NCI-H2081 treated with DMSO at 0.1 percent for 48 hours (cell line): ENCODE data around the gene LRRN4CL.
"Not testable (repeated sequence)": the region's sequence is repeated elsewhere in the genome, so short reads cannot be mapped to it uniquely, and the experiment has no call there.

Experiments used
- DNase-seq: peaks from one replicate; lab custom pipeline; 2025; lab: John Stamatoyannopoulos, UW

LRRN4CL gene

GRCh38 chr11:62709247-62710000 lies 20.1 kb upstream of the LRRN4CL start:
- DNase-seq: peak; percentile 97

GRCh38 chr11:62708793-62709192 lies 19.5 kb upstream of the LRRN4CL start:
- no peak for DNase-seq

- DNase-seq: no peak
Measured at GRCh38 chr11:62708392-62708791, 19.1 kb upstream of the LRRN4CL start.

- no peak for DNase-seq
Measured at GRCh38 chr11:62707277-62707861, 18.0 kb upstream of the LRRN4CL start, which contains the start of the genes BSCL2 and GNG3. Gene BSCL2 (minus strand): TSS chr11:62707424. CDS start chr11:62707195, 229 bp downstream. Gene GNG3 (plus strand): TSS chr11:62707676. CDS start chr11:62708296, 620 bp downstream.

GRCh38 chr11:62706850-62707247 lies 17.5 kb upstream of the LRRN4CL start:
- DNase-seq: no peak

GRCh38 chr11:62705880-62706849 lies 16.8 kb upstream of the LRRN4CL start:
- peak; percentile 86 for DNase-seq

- no peak for DNase-seq
Measured at GRCh38 chr11:62705413-62705812, 16.1 kb upstream of the LRRN4CL start.

GRCh38 chr11:62703921-62704320 lies 14.6 kb upstream of the LRRN4CL start:
- not testable (repeated sequence) for DNase-seq

- no peak for DNase-seq
Measured at GRCh38 chr11:62702246-62702645, 12.9 kb upstream of the LRRN4CL start.

- DNase-seq: no peak
Measured at GRCh38 chr11:62694455-62695167, 5.3 kb upstream of the LRRN4CL start.

- not testable (repeated sequence) for DNase-seq
Measured at GRCh38 chr11:62693624-62694023, 4.3 kb upstream of the LRRN4CL start.

- no peak for DNase-seq
Measured at GRCh38 chr11:62688491-62688890, 839 bp downstream of the LRRN4CL start.

- DNase-seq: no peak
Measured at GRCh38 chr11:62687508-62688396, 1.6 kb downstream of the LRRN4CL start.

- DNase-seq: no peak
Measured at GRCh38 chr11:62682518-62682917, 6.8 kb downstream of the LRRN4CL start.

GRCh38 chr11:62680825-62681240 lies 8.5 kb downstream of the LRRN4CL start:
- DNase-seq: peak; percentile 13

GRCh38 chr11:62678770-62679696 lies 10.3 kb downstream of the LRRN4CL start, which contains the start of gene UBXN1:
Gene UBXN1 (minus strand): TSS chr11:62679073. CDS start chr11:62678923, 150 bp downstream.
- peak; percentile 19 for DNase-seq

GRCh38 chr11:62678433-62678769 lies 10.9 kb downstream of the LRRN4CL start:
- DNase-seq: no peak

GRCh38 chr11:62677714-62678113 lies 11.6 kb downstream of the LRRN4CL start:
- no peak for DNase-seq

GRCh38 chr11:62677156-62677555 lies 12.2 kb downstream of the LRRN4CL start:
- DNase-seq: no peak
